ENCODE results near the gene FBXW7.

Gene FBXW7

DNA sequence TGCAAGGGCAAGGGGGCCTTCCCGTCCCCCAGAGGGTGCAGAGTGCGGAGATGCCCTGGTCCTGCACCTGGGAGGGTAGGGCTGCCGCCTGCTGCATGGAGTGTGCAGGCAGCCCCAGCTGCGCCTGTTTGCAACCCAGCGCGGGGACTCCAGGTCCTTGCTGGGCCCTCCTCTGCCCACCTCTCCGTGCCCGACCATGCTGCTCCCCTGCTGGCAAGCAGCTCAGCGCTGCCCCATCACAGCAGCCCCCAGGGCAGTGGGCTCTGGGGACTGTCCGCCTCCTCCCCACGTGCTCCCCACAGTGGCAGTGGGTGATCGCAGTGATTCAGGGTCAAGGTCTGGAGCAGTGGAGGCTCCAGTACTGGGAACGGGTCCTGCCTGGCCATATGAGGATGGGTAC lies 5.0 kb upstream of the FBXW7 start:
- no peak for DNase-seq

GRCh38 chr4:152540293-152540674 lies 4.4 kb upstream of the FBXW7 start:
- no peak for DNase-seq

GRCh38 chr4:152539556-152540292 lies 3.8 kb upstream of the FBXW7 start:
- no peak for DNase-seq

- DNase-seq: no peak
Measured at GRCh38 chr4:152537881-152538280, 2.0 kb upstream of the FBXW7 start.

GRCh38 chr4:152536545-152537182 lies 772 bp upstream of the FBXW7 start:
- DNase-seq: peak; percentile 85

GRCh38 chr4:152535360-152535902 lies 461 bp downstream of the FBXW7 start:
- no peak for DNase-seq

GRCh38 chr4:152534541-152535359 lies 1.1 kb downstream of the FBXW7 start:
- peak; percentile 47 for DNase-seq

DNA sequence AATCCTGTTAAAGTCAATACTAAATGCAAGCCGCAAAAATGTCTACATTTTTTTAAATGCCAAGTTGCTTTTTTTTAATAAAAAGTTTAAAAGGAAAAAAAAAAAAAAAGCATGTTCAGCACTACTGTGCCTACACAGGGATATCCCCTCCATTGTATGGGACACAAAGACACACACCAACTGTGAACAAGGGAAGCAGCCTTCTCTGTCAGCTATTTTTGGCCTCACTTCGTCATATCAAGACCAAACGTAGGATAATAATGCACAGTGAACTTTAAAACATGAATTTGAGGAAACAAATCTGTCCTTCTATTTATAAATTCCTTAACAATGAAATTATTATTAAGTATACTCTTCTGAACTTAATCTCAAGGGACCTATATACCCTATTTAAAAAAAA lies 4.4 kb downstream of the FBXW7 start:
- DNase-seq: no peak

DNA sequence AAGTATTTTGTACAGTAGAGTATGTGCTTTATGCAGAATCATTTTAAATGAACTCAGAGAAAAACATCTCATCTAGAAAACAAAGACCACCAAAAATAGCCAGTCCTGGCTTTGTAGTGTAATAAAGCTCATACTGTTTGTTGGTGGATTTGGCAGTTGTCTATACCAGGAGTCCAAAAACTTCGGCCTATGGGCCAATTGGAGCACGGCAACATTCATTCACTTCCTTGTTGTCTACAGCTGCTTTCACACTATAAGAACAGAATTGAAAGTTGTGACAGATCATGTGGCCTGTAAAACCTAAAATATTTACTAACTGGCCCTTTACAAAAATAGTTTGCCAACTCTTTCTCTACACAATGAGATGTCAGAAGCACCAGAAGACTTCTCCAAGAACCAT lies 5.3 kb downstream of the FBXW7 start:
- no peak for DNase-seq

GRCh38 chr4:152529880-152530279 lies 6.0 kb downstream of the FBXW7 start:
- DNase-seq: no peak

GRCh38 chr4:152528060-152528459 lies 7.8 kb downstream of the FBXW7 start:
- DNase-seq: no peak

- no peak for DNase-seq
Measured at GRCh38 chr4:152525878-152526277, 10.0 kb downstream of the FBXW7 start.

DNA sequence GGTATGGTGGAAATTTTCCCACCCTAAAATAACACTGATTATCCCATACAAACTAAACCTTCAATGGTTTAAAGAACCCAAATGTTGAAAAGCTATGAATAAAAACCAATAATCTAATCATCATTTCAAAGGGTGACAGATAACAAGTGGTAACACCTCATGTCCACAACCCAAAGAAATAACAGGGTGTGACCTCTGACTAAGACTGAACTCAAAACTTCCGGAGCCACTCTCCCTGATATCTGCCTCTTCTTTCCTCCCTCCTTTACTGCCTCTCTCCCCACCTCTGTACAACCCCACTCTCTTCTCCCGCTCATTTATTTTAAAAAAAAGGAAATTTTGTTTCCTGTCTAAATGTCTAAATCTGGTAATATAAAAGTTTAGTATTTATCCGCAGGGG lies 11.5 kb downstream of the FBXW7 start:
- no peak for DNase-seq

- DNase-seq: no peak
Measured at GRCh38 chr4:152523731-152524130, 12.2 kb downstream of the FBXW7 start.

DNA sequence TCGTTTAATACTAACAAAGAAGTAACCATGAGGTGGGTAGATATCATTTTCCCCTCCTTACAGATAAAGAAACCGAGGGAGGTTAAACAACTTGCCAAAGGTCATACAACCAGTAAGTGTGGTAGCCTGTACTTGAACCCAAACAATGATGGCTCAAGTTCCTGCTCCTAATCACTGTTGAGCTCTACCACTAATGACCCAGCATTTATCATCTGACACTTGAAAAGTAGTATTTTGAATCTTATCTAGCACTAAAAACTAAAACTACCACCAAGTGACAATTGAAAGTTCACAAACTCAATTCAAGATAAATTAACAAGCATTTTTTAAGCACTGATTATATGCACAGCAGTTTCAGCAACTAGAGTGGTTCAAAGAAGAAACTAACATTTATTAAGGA lies 13.1 kb downstream of the FBXW7 start:
- no peak for DNase-seq

- DNase-seq: no peak
Measured at GRCh38 chr4:152522245-152522644, 13.6 kb downstream of the FBXW7 start.

GRCh38 chr4:152516156-152516555 lies 19.7 kb downstream of the FBXW7 start:
- no peak for DNase-seq

GRCh38 chr4:152515678-152516077 lies 20.2 kb downstream of the FBXW7 start:
- DNase-seq: no peak

- no peak for DNase-seq
Measured at GRCh38 chr4:152514356-152514755, 21.5 kb downstream of the FBXW7 start.

- DNase-seq: no peak
Measured at GRCh38 chr4:152513078-152513477, 22.8 kb downstream of the FBXW7 start.

DNA sequence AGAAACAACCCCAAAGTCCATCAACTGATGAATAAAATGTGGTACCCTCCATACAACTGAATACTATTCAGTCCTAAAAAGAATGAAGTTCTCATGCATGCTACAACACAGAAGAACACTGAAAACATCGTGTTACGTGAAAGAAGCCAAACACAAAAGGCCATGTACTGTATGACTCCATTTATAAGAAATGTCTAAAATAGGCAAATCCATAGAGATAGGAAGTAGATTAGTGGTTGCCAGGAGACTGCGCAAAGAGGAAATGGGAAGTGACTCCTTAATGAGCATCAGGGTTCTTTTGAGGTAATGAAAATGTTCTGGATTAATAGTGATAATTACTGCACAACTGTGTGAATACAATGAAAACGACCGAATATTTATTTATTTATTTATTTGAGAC lies 23.4 kb downstream of the FBXW7 start:
- no peak for DNase-seq

- no peak for DNase-seq
Measured at GRCh38 chr4:152510349-152511147, 25.3 kb downstream of the FBXW7 start.

Measured in central memory CD4-positive, alpha-beta T cell (primary cell).